ENCODE measurements around the gene CHID1. TPM values are rescaled to one million over a fixed set of nuclear protein-coding genes. Genes with fewer than 3 reads are reported as not detected.

Gene CHID1
- total and polyA plus RNA-seq, 9 of the 15 experiments (the other 6 are each of a cell fraction or from before 2014, with no cell fraction given): 15.1 to 108 (median 39.8) TPM

GRCh38 chr11:925496-926301, 15.1 kb upstream of the CHID1 start, which contains the start of gene AP2A2 (continued):
- TF ChIP-seq MNT (conservative IDR thresholded peaks at IDR 0.05): 0 out of 4 replicates have a peak, but pooled peaks of 1 of the 2 experiments have one; percentile 17
- peak; percentile 94 for TF ChIP-seq ZNF584 (CRISPR knock-in tag; IDR thresholded peaks at IDR 0.05; ENCODE audit: low read depth)
- TF ChIP-seq THAP7 (CRISPR knock-in tag; IDR thresholded peaks at IDR 0.05): no peak
- TF ChIP-seq ZNF696 (CRISPR knock-in tag; conservative IDR thresholded peaks at IDR 0.05): no peak
- no peak for TF ChIP-seq HBP1 (CRISPR knock-in tag; IDR thresholded peaks at IDR 0.05)
- no peak for TF ChIP-seq CREB1 (IDR thresholded peaks at IDR 0.05)
- no peak for TF ChIP-seq CREB1 (CRISPR knock-in tag; IDR thresholded peaks at IDR 0.05)
- TF ChIP-seq ZNF766 (CRISPR knock-in tag; conservative IDR thresholded peaks at IDR 0.05): peak; percentile 98
- no peak for TF ChIP-seq SMARCA4 (IDR thresholded peaks at IDR 0.05)
- no peak for TF ChIP-seq RNF219 (CRISPR knock-in tag; IDR thresholded peaks at IDR 0.05)
- peak; percentile 52; the same call in 1 of the 2 replicates for TF ChIP-seq HCFC1 (IDR thresholded peaks at IDR 0.05; ENCODE audit: low read depth, low read length)
- no peak for TF ChIP-seq BCLAF1 (IDR thresholded peaks at IDR 0.05; ENCODE audit: borderline replicate concordance in 1 of 2, control insufficient read depth in 1 of 2, low read depth in 2 of 2, low read length in 1 of 2)
- TF ChIP-seq SMAD4 (CRISPR knock-in tag; conservative IDR thresholded peaks at IDR 0.05): peak; percentile 97
- TF ChIP-seq GABPB1 (CRISPR knock-in tag; IDR thresholded peaks at IDR 0.05): peak; percentile 61
